Pancreas (tissue), 10 donors: ENCODE measurements around the gene KRTCAP3. TPM values are rescaled to one million over a fixed set of nuclear protein-coding genes. Genes with fewer than 3 reads are reported as not detected.

Experiments used
- ATAC-seq, 4 donors: fragments of 200-7000 bp; cut with Tn5 transposase; one replicate each; pipeline versions ENCODE4 v1.8.0 to v1.9.1; 2020; ENCODE audit warnings: mild to moderate bottlenecking in 4 of 4, moderate library complexity in 4 of 4
- DNase-seq, 6 donors: peaks; one replicate each; pipeline ENCODE4 v3.0.0-alpha.2; 2020
- FAIRE-seq: peaks from 2 replicates; lab custom pipeline; 2012; peaks lifted over from hg19 to GRCh38; lab: Jason Lieb, UNC
- H3K27ac ChIP-seq, 4 donors: fragments of 200-600 bp; sonication (generic); 1 replicate in 3 of 4; 2 replicates in 1 of 4; pipeline versions ENCODE4 v1.5.0 to v1.8.0; 2020
- H3K27me3 ChIP-seq, 4 donors: fragments of 200-600 bp; one replicate each; pipeline ENCODE4 v1.8.0; 2021
- H3K36me3 ChIP-seq, 3 donors: fragments of 200-600 bp; sonication (generic) in 1 of 3; one replicate each; pipeline versions ENCODE4 v1.5.0 to v1.8.0; 2020 to 2021
- H3K4me1 ChIP-seq, 3 donors: fragments of 200-600 bp; one replicate each; pipeline ENCODE4 v1.8.0; 2021
- H3K4me3 ChIP-seq, 4 donors: fragments of 200-600 bp; sonication (generic) in 2 of 4; one replicate each; pipeline versions ENCODE4 v1.5.0 to v1.8.0; 2020 to 2021
- H3K9me3 ChIP-seq, 4 donors: fragments of 200-600 bp; one replicate each; pipeline ENCODE4 v1.8.0; 2021
- CTCF ChIP-seq, 4 donors: fragments of 200-600 bp; sonication (generic) in 3 of 4; IDR thresholded peaks; one replicate each; pipeline versions ENCODE4 v1.5.0 to v1.8.0; 2021; ENCODE audit warnings: antibody characterized with exemption in 4 of 4
- WGBS, 2 donors: extraction: QIAGEN DNeasy Blood & Tissue Kit; methylation state at CpG; one replicate each; pipeline ENCODE4 v1.1.7; 2013; 5-methylcytosine and 5-hydroxymethylcytosine counted together
- intact Hi-C, 3 donors: fragments of 100-400 bp; cut with DNase I; formaldehyde crosslinking; loops; one replicate each; pipeline versions ENCODE4 v1.11.1 to v1.14.2; 2022
- polyA plus RNA-seq, 2 donors: library from polyadenylated mRNA; stranded (reverse); fragments of 200-250 nt; gene quantifications; one replicate each; pipeline ENCODE4 v1.2.3, GENCODE V29; 2013
- total RNA-seq, 6 donors: library from RNA; stranded (reverse); fragmentation: NEBNext Ultra II Directional in 4 of 6; extraction: Animal tissue kit (Norgen Biotek cat#: 25700) in 4 of 6; gene quantifications; one replicate each; pipeline versions ENCODE4 v1.2.1 to v1.2.4, GENCODE V29; 2021 to 2023
- donor health status: healthy with polysubstance abuse.
- donor health status: DM: no; HTN: no; CAD: no; lungs with moderate emphysema.
- donor health status: DM: no; HTN: no; CAD: no.
- donor health status: control.
- donor health status: control.
- donor health status: Bipolar disorder and iron deficiency.
- donor health status: DM: yes; HTN: yes; CAD: no.
- donor health status: DM: no; HTN: no; CAD: no.
- donor health status: DM: no; HTN: no; CAD: no.
- donor health status: DM: yes; HTN: yes; CAD: no.

KRTCAP3 gene
- total and polyA plus RNA-seq, 8 donors, result 21.6 to 36.5 (median 28.9) TPM

DNA sequence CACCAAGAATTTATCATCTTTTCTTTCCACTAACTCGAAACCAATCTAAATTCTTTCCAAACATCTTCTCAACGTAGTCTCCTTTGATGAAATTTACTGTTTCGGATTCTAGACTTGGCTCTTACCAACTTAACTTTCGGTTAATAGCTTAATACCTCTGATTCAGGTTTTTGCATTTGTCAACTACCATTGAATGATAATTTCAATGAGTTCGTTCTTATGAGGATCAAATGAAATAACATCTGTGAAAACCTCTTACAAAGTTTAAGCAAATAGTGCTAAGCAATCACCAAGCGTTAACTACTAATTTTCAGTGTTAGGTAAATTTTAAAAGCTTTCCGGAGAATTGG lies 14.3 kb upstream of the KRTCAP3 start:
- 2 to 7% methylated on average over 7 of the region's 7 CpGs for WGBS, 2 donors
- intact Hi-C loops, result no loop called here
- Histone ChIP-seq H3K4me1 (peaks cover 15 to 19% (median 17%) of the 10 kb centered on the region in 3 donors), H3K9me3 (no peaks in the 10 kb centered on the region), H3K27ac (peak overlapping the region; percentile 98 to 99 (median 99)), H3K27me3 (no peaks in the 10 kb centered on the region), H3K4me3 (peak overlapping the region; percentile 90 to 100 (median 98)), H3K36me3 (no peaks in the 10 kb centered on the region)
- ATAC-seq (no peak), DNase-seq (no peak), FAIRE-seq (no peak)
- TF ChIP-seq CTCF (IDR thresholded peaks at IDR 0.05), result no peak

- intact Hi-C loops, result no loop called here
- DNase-seq (peak; percentile 91 to 98 (median 92)), ATAC-seq (peak; percentile 92 to 97 (median 94)), FAIRE-seq (no peak)
- no peaks in the 10 kb centered on the region for H3K27me3 ChIP-seq
- WGBS, 2 donors, result 0% methylated on average over 61 to 75 of the region's 75 CpGs
- H3K4me3 ChIP-seq, result peak within 1 kb of the TSS; percentile 90 to 100 (median 98)
- TF ChIP-seq CTCF (IDR thresholded peaks at IDR 0.05), result no peak
- H3K27ac ChIP-seq, result peak within 1 kb of the TSS; percentile 98 to 99 (median 99)
- no peaks in the 10 kb centered on the region for H3K9me3 ChIP-seq
- H3K4me1 ChIP-seq, result peaks cover 15 to 19% (median 17%) of the 10 kb centered on the region in 3 donors
- peaks cover 0 to 4% (median 2%) of the 10 kb centered on the region in 3 donors for H3K36me3 ChIP-seq
Measured at GRCh38 chr2:27428213-27428977, 13.8 kb upstream of the KRTCAP3 start, which contains the start of gene NRBP1. Gene NRBP1, plus strand, starts transcription at chr2:27428631. Its CDS starts 4,643 bp downstream, at chr2:27433274.

DNA sequence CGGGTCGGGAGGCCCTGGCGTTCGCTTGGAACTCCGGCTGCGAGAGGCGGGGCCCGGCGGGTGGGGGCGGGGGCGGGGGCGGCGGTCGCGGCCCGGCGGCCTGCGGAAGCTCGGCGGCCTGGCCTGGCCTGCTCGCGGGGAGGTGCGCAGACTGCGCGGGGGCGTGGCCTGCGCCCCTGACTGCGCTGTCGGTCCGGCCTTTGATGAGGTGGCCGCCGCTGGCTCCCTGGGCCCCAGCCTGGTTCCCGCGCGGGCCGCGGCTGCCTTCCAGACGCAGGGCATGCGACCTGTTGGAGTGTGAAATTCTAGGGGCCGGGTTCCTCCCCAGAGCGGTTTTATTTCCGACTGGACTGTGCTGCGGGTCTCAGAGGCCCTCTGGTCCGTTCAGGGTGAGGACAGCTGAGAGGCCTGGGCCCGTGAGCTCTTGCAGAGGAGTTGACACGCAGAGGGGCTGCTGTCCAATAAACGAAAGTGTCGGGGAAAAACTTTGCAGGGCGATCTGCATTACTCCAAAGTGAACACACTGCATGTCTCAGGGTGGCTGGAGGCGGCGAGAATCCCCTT lies 13.1 kb upstream of the KRTCAP3 start:
- TF ChIP-seq CTCF (IDR thresholded peaks at IDR 0.05), result no peak
- H3K27me3 ChIP-seq, result no peaks in the 10 kb centered on the region
- ATAC-seq (peak; percentile 83 to 91 (median 88)), DNase-seq (peak; percentile 82 to 94 (median 90)), FAIRE-seq (no peak)
- WGBS, 2 donors, result 1% methylated on average over 25 to 51 of the region's 51 CpGs
- peak overlapping the region; percentile 90 to 100 (median 98) for H3K4me3 ChIP-seq
- H3K4me1 ChIP-seq, result peaks cover 15 to 19% (median 17%) of the 10 kb centered on the region in 3 donors
- H3K27ac ChIP-seq, result peak overlapping the region; percentile 98 to 99 (median 99)
- no peaks in the 10 kb centered on the region for H3K9me3 ChIP-seq
- intact Hi-C loops, result no loop called here
- peaks cover 2 to 11% (median 8%) of the 10 kb centered on the region in 3 donors for H3K36me3 ChIP-seq

DNA sequence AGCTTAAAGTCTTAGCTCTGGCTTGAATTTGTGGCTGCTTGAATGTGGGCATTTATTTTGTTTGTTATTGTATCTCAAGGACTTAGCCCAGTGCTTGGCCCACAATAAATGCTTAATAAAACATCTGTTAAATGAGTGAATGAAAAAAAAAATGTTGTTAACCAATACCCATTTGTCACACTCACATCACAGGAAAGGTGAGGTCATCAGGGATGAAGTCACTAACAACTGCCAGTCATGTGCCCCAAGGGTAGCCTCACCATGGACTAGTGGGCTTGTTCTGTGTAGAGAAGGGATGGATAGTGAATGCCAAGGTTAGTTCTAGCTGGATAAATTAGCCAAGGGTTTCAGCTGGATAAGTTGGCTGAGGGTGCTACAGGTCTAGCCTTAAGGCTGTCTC lies 10.8 kb upstream of the KRTCAP3 start:
- FAIRE-seq, result no peak
- Histone ChIP-seq H3K4me3 (no peak overlapping the region), H3K36me3 (peaks cover 10 to 34% (median 29%) of the 10 kb centered on the region in 3 donors), H3K4me1 (peaks cover 15 to 19% (median 17%) of the 10 kb centered on the region in 3 donors), H3K27ac (no peak overlapping the region), H3K9me3 (no peaks in the 10 kb centered on the region), H3K27me3 (no peaks in the 10 kb centered on the region)
- DNase-seq, result no peak
- intact Hi-C loops, result no loop called here
- TF ChIP-seq CTCF (IDR thresholded peaks at IDR 0.05), result no peak
- ATAC-seq, result no peak
